Activated T-helper 17 cell treated with anti-CD3 and anti-CD28 coated beads, Interleukin-2, amount 50 U/mL, for 72 hours (primary cell): Measurements from ENCODE around the gene NMNAT2. TPM values are rescaled to one million over a fixed set of nuclear protein-coding genes. Genes with fewer than 3 reads are reported as not detected.

Experiments used
- total RNA-seq, 2 donors: library from RNA; stranded (reverse); gene quantifications; one replicate each; pipeline ENCODE4 v1.2.3, GENCODE V29; 2022

NMNAT2 gene
- total RNA-seq, 2 donors from 2014 or later: not detected

Other genes with a start within 250 kb of the NMNAT2 start
- gene LAMC2, start 232.1 kb downstream of the NMNAT2 start, total RNA-seq: under 1 TPM; 0.04 to 0.05 TPM
- 10 to 100 TPM; 56.1 to 66.3 TPM for gene SMG7, start 54.1 kb upstream of the NMNAT2 start, total RNA-seq
- gene NCF2, start 172.1 kb upstream of the NMNAT2 start, total RNA-seq: 10 to 100 TPM in 1 of 2 donors, 1 to 10 TPM in 1; 4.4 to 18.7 TPM
- 100 to 1,000 TPM; 130 to 164 TPM for gene ARPC5, start 217.4 kb upstream of the NMNAT2 start, total RNA-seq
- not detected for gene APOBEC4, start 234.9 kb upstream of the NMNAT2 start, total RNA-seq